NCI-H1105 (cell line): ENCODE data around the gene PRDM16.
"Not testable (repeated sequence)": the region's sequence is repeated elsewhere in the genome, so short reads cannot be mapped to it uniquely, and the experiment has no call there.

Source experiments
- DNase-seq: peaks from one replicate; lab custom pipeline; 2025; lab: John Stamatoyannopoulos, UW

Gene PRDM16

DNA sequence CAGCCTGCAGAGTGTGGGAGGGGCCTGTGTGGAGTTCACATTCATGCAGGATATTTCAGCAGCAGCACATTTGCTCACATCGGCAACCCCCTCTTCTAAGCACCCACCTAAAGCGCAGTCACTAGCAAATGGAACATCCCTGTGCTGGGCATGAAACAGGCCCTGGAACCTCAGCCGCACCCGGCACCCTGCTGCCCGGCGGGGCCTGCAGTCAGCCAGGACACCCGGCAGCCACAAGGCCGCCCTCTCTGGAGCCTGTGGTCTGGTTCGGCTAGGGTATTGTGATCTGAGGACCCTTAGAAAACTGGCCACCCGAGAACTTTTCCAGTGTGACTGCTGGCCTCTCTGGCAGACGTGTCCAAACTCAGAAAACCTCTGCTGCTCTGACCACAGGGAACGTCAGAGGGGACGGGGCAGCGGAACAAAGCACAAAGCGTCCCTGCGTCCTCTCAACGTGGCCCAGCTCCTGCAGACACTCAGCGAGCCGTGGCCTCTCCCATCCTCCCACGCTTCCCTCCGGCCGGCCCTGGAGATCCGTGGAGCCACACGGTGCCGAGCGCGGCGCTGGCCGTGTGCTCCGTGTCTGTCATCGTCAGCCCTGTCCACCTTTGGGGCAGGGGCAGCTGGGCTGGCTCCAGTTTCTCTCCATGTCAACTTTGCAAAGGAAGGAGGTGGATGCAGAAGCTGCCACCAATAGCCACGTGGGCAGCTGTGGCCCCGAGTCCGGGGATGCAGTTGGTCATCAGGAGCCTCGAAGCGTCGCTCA is 209.6 kb downstream of the PRDM16 start:
- no peak for DNase-seq

DNA sequence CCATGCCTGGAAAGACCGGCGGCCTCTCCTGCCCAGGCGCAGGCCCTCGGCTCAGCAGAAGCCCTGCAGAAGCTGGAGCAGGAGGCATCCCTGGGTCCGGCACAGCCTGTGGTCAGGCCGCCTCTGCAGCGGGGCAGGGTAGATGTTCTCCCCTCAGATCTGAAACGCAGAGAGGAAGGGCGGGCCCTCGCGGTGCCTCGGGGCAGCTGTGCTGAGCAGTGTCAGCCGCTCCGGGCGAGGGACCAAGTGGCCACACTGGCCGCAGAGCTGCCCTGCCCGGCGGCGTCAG is 210.1 kb downstream of the PRDM16 start:
- no peak for DNase-seq

DNA sequence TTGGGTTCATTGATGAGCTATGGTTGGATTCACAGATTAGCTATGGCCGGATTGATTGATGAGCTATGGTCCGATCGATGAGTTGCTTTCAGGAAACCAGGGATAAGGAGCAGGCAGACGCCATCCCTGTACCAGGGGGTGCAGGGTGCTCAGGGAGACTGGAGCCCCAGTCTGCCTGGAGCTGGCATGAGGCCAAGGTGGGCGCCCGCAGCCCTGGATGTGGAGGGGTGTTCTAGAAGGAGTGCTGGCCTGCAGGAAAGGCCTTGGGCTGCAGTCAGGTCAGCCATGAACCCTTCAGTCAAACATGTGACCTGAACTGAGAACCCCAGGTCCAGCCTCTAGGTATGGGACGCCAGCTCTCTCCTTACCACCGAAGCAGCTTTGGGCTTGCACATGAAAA is 212.7 kb downstream of the PRDM16 start:
- DNase-seq, result no peak

DNA sequence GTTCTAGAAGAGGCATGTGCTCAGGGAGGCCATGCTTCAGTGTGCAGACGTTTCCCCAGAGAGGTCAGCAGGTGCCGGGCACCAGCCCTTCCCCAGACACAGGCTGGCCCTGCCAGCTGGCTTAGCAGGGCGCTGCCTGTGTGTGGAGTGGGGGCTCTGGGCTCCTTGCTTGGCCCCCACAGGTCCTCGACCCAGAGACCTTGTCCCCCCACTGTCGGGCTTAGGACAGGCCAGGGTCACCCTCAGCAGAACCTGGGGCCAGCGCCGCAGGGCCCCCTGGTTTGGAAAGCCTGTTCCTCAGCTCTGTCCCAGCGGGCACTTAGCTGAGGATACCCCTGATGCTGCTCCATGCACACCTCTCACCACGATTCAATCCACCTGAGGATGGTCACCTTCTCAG is 213.2 kb downstream of the PRDM16 start:
- DNase-seq, result no peak

DNA sequence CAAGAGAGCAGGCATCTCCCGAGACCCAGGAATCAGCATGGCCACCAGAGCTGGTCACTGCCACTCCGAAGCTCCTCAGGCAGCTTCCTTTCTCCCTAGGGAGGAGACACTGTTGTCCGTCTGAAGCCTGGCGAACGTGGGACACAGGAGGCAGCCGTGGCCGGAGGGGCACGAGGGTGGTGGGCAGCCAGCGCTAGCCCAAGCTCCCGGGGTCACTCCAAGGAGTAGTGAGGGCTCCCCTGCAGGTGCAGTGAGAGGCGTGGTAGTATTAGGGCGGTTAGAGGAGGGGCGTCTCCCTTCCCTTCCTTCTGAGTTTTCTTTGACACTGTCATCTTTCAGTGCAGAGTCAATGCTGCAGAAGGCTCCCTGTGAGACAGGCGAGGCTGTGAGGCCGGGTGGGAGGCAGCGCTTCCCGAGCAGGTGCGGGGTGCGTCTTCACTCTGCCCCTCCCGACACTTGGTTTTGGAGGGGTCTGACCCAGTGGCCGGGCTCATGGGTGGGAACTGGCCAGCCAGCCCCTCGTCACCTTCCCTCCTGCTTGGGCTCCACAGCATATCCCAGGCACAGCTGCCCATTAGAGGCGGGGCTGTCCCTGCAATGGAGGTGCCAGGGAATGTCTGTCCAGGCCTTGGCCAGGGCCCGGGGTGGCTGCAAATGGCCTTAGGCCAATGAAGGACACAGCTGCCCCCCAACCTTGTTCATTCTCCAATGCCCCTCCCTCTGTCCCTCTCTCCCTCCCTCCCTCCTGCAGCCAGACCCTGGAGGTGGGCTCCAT is 213.8 kb downstream of the PRDM16 start:
- no peak for DNase-seq

DNA sequence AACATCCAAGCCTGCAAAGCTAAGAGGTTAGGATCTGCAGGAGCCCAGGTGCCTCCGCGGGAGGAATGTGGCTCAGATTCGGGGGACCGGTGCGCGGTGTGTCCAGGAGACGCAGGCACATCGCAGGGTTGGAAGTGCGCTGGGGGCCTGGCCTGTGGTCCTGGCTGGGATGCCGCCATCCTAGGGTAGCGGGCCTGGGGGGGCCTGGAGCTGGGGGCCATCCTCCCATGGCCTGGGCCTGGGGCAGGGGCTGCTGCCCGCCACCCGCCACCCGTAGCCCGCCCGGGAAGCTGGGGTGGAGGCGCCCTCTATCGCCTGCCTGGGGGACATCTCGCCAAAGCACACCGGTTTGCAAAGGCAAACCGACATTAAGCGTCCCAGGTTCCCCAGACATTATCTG is 214.8 kb downstream of the PRDM16 start:
- DNase-seq, result no peak

DNA sequence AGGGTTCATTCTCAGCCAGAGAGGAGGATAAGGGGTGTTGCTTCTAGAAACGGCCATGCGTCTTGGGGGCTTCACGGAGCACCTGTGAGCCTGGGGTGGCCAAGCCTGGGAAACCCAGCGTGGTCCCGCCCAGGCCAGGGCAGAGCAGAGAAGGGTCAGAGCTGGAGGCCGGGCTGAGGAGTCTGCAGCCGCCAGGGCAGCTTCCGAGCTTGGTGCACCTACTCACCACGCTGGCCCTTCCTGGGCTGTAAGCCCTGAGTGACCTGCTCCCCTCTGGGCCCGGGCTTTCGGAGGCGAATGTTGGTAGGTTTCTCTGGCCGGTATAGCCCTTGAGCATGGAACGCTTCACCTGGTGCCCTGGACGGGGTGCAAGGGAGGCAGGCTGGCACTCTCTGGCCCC is 215.7 kb downstream of the PRDM16 start:
- no peak for DNase-seq

DNA sequence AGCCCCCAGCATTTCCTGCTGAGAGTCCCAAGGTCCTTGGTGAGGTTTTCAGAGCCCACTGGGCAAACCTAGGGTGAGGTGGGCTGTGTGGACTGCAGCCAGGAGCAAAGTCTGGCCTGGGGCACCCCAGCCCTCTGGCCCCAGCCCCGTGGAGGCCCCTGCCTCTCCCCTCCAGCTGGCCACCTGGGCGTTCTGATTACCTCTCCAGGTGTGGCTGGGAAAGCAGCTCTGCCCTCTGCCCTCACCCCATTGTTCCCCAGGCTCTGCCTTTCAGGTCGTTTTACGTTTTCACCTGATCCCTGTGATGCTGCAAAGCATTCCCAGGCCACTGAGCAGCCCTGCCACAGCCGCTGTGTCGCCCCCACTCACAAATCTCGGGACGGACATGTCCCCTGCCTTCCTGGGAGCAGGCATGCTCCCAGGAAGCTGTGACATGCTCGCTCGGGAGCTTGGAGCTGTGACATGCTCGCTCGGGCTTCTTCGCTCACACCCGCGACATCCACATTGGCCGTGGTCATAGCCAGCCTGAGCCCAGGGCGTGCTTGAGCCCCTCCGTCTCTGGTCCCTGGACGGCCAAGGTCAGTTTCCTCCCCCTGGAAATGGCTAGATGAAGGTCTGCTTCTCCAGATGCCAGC is 216.2 kb downstream of the PRDM16 start:
- no peak for DNase-seq

DNA sequence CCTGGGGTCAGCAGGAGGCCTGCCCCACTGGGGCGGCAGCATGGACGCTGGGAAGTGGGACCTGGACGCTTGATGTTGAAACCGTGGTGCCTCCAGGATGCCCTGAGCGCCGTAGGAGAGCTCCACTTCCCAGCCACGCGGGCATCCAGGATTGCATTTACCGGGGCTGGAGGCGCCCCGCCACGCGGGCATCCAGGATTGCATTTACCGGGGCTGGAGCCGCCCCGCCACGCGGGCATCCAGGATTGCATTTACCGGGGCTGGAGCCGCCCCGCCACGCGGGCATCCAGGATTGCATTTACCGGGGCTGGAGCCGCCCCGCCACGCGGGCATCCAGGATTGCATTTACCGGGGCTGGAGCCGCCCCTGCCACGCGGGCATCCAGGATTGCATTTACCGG is 218.1 kb downstream of the PRDM16 start:
- not testable (repeated sequence) for DNase-seq

DNA sequence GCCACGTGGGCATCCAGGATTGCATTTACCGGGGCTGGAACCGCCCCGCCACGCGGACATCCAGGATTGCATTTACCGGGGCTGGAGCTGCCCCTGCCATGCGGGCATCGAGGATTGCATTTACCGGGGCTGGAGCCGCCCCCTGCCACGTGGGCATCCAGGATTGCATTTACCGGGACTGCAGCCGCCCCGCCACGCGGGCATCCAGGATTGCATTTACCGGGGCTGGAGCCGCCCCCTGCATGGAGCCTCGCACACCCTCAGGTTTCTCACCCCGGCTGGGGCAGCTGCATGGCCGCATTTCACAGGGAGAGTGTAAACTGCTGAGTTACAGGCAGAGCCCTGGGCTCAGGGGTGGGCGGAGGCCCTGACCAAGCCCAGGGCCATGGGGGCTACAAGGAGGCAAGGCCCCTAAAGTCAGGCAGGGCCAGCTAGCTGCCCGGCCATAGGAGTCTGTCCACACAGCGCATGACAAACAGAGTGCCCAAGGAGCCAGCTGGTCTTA is 218.7 kb downstream of the PRDM16 start:
- no peak for DNase-seq

DNA sequence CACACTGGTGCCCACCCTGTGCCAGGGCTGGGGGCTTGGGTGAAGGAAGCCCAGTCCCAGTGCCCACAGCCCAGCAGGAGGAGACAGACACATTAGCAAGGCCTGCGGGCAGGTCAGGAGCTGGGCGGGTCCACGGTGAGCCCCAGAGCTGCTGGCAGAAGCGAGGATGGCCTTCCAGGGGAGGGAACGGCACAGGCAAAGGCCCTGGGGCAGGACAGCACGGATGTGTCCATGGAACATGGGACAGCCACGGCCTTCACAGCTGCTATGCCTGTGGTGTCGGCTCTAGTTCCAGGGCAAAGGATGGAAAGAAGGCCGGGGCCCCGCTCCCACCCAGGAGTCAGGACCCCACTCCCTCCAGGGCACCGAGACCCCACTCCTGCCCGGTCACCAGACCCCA is 220.5 kb downstream of the PRDM16 start:
- no peak for DNase-seq

DNA sequence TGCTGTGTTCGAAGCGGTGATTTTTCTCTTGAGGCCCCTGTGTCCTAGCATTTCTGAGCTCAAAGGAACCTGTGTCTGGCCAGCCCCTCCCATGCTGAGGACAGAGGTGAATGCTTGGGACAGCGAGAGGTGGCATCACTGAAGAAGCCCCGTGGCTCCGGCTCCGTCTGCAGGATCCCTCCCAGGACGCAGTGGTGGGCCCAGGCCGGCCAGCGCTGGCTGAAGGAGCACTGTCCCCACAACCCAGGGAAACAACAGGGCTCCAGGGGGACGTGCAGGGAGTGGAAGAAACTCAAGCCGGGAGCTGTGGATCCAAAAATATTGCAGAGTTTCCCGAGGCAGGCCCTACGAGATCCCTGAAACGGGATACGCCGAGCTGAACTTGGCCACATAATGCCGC is 221.4 kb downstream of the PRDM16 start:
- DNase-seq, result no peak

DNA sequence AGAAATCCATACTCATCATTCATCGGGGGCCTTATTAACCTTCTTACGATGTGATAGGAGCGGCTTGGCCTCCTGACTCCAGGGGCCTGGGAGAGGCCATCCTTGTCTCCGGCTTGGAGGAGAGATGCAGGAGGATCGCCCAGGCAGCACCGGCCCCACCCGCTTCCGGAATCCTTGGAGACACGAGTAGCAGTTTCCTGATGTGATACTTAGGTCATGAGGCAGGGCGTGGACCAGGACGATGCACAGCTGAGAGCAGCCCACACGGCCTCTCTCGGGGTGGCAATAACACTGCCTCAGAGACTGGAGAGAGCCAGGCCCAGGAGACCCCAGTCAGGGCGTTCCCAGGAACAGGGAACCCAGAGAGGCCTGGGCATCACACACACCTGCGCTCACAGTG is 221.9 kb downstream of the PRDM16 start:
- DNase-seq, result no peak

DNA sequence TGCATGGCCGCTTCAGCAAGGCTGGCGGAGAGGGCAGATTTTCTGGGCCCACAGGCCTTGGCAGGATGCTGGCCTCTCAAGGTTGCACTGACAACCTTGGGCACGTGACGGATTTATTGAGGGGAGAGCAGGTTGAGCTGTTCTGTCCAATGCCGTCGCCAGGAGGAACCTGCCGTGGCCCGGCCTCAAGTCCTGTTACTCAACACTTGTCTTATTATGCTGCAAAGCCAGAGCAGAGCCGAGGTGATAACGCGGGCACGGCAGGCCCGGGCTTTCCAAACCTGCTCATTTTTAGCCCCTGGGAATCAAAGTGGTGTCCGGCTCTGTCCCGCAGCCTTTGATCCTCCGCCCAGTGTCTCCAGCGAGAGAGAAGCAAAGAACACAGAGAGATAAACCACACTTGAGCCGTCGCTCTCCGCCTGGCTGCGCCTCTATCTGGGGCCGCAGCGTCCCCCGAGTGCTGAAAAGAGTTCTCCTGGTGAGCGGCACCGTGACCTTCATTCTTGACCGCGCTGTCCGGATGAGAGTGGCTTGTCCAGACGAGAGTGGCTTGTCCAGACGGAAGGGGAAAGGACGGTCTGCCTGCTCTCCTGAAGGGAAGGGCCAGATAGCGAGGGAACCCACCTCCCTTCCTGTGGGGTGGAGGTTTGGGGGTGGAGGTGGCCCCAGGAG is 223.2 kb downstream of the PRDM16 start:
- no peak for DNase-seq

DNA sequence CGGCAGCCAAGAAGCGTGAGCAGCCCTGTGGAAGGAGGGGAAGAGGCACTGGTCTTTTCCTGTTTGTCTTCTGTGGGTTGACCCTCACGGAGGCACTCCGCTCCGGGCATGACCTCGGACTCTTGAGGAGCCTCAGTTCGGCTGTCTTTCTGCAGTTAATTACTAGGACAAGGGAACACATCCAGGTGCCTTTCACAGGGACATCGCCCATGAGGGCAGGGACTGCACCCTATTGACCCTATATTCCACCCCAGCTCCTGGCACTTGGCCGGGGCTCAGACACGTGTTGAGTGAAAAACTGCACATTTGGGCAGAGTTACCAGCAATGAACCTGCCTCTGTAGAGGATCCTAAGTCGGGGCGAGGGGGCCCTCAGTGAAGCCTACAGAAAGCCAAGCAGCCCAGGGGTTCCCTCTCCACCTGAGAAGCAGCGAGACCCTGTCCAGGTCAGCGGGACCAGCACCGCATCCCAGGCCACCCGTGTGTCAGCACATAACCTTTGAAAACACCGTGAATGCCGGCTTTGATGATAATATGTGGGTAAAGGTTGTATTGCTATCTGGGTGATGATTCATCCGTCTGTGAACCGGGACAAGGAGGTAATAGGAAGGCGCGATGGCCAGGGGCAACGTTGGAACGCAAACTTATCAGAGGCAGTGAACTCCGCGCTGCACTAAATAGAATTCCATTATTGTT is 224.0 kb downstream of the PRDM16 start:
- DNase-seq, result no peak

DNA sequence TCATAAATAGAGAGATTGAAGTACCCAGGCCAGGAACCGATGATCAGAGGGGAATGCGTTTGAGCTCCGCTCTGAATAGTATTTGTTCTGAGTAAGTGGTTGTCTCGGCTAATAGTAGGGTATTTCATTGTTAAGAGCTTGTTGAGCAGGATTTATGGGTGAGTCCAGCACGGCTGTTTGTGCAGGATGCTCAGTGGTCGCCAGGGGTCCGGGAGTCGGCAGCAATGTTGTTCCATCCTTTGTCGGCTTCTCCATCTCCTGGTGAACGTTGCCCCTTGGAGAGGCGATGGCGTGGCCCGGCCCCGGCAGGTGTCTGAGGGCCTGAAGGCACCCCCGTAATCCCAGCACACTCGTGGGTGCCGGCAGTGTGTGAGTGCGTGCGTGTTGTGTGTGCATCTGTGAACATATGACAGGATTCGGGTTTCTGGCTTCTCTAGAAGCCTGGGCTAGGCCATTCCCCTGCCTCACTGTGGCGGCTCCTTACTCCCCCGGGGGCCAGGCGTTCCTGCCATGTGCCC is 224.6 kb downstream of the PRDM16 start:
- DNase-seq, result no peak

DNA sequence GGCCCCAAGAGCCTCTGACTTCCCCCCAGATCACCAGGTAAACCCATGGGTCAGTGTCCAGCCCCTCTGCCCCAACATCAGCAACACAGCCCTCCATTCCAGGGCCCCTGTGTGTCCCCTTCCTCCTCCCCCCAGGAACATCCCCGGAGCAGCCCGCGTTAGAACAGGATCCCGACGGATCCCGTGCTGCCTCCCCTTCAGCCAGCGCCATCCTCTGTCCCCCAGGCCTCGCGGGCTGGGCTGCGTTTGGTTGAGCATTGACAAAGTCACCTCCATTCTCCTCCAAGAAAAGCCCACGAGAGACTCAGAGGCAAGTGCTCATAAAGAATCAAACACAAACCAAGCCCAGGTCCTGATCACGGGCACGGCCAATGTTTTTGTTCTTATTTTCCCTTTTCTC is 225.4 kb downstream of the PRDM16 start:
- no peak for DNase-seq

DNA sequence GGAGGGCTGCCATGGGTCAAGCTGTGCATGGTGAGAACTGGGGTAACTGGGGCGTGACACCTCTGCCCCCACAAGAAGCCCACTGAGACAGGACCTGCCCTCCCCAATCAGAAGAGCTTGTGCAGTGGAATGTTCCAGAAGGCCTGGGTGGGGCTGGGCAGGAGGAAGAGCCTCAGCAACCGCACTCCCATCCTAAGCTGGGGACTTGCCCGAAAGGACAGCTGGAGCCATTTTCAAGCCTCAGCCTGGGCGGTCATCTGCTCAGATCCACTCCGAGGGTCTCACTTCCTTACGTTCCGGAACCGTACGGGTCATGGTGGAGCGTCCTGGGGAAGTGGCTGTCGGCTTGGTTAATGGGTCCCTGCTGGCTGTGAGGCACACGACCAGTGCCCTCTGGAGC is 226.8 kb downstream of the PRDM16 start:
- no peak for DNase-seq

DNA sequence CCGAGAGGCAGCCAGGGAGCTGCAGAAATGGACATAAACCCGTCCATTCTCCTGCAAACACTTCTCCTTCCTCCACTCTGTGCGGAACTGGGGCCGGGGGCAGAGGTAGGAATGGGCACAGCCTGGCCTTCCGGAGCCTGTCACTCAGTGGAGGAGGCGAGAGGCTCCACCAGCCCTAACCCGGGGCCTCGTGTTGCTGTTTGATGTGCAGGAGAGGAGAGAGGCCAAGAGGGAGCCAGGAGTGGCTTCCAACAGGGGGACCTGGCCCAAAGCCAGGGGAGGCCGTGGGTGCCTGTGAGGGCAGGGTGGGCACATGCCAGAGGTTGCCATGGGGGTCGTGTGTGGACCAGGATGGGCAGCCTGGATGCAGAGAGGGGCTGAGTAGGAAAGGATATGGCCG is 227.3 kb downstream of the PRDM16 start:
- DNase-seq, result no peak

DNA sequence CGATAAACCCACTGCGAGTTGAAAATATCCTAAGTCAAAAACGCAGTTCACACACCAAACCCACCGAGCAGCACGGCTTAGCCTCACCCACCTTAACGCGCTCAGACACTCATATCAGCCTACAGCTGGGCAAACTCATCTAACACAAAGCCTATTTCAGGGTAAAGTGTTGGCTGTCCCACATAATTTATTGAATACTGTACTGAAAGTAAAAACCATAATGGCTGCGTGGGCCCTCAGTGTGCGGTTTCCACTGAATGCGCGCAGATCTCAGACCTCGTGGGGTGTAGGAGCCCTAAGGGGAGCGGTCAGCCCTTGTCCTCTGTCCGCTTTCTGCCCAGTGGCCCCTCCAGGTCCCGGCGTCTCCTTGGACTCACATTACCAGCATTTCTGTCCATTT is 227.8 kb downstream of the PRDM16 start:
- no peak for DNase-seq

DNA sequence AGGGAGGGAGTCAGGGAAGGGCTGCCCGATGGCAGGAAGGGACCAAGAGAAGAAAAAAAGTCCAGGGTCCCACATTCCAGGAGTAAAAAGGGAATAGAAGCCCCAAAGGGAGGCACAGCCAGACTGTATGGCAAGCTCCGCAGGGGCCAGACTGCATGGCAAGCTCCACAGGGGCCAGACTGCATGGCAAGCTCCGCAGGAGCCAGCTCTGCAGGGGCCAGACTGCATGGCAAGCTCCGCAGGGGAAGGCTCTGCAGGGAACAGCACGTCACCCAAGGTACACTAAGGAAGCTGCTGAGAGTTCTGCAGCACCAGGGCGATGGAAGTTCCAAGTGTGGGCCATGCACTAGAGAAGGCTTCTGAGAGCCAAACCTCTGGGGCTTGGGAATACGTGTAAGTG is 228.8 kb downstream of the PRDM16 start:
- no peak for DNase-seq

DNA sequence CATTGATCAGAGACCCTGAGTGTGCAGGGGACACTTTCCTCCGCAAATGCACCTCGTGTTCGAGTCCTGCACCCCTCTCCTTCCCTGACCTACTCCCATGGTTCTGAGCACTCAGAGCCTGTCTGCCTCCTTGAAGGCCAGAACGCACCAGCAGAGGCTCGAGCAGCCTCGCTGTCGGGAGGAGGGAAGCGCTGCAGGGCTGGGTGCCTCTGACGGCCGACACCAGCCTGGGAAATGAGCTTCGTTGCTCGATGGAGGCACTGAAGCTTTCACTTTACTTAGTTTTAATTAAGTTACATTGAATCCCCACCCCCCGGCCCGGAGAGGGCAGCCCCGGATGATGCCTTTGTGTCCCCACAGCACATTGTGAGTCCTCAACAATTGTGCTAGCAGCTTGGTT is 229.2 kb downstream of the PRDM16 start:
- DNase-seq, result no peak
